ENCODE data around the gene GADD45B. TPM values are rescaled to one million over a fixed set of nuclear protein-coding genes. Genes with fewer than 3 reads are reported as not detected.

The GADD45B gene
- total RNA-seq, 1 experiment from 2014 or later: 23.8 TPM

DNA sequence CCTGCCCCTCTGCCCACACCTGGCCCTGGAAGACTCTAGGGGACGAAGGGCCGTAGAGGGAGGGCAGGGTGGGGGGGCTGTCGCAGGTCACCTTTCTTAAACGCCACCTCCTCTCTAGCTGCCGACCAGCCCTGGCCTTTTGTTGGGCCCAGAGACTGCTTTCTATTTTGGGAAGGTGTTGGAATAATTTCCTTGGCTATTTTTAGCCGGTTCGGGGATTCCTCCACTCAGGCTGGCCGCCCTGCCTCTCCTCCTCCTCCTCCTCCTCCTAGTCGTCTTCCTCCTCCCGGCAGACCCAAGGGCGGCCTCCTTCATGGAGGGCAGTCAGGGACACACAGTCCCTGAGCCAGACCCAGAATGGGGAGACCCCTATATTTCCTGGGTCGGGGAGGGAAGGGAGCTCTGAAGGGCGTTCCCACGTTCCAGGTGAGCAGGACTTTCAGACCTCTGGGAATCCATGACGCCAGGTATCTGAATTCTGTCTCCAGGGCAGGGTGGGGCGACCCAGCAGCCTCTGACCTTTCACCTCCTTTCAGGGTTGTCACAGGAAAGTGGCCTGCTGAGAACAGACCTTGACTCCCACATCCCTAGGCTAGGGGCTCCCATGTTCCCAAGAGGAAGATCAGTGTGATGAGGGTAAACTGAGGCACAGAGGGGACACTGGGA is 19.9 kb downstream of the GADD45B start:
- ChIA-PET POLR2A (interaction anchor here (1.1 kb wide), 1 partner anchor 18 kb away, joined by 4 read pairs; no protein-coding TSS in a partner anchor), CTCF (no interaction called here)
- no TSS peak for BruUV-seq (replicated peaks)
- Histone ChIP-seq H3K4me1 (peaks cover 33% of the 10 kb centered on the region), H3K4me3 (ENCODE audit: low read depth, low read length) (no peak overlapping the region), H3K9me3 (no peaks in the 10 kb centered on the region), H3K27me3 (replicated peaks; ENCODE audit: control insufficient read depth, insufficient read depth, low read length) (no peaks in the 10 kb centered on the region), H3K36me3 (ENCODE audit: control insufficient read depth, insufficient read depth, low read length) (no peaks in the 10 kb centered on the region)
- Mint-ChIP-seq H3K27me3 (ENCODE audit: insufficient read depth, unreplicated experiment) (no peaks in the 10 kb centered on the region), H3K4me3 (ENCODE audit: unreplicated experiment) (no peak overlapping the region), H3K4me1 (ENCODE audit: low read depth, unreplicated experiment) (peaks cover 9% of the 10 kb centered on the region), H3K27ac (ENCODE audit: unreplicated experiment) (no peak overlapping the region), H3K9me3 (ENCODE audit: unreplicated experiment) (no peaks in the 10 kb centered on the region), H3K36me3 (ENCODE audit: insufficient read depth, unreplicated experiment) (peaks cover 5% of the 10 kb centered on the region)
- DNase-seq: no peak
- no peak for TF ChIP-seq CTCF (IDR thresholded peaks at IDR 0.05; ENCODE audit: insufficient read depth in 1 of 2, low read depth in 1 of 2, low read length in 1 of 2, severe bottlenecking in 1 of 2, unreplicated experiment in 1 of 2)
- intact Hi-C loops (cut with micrococcal nuclease; ENCODE audit: unreplicated experiment): no loop called here

GRCh38 chr19:2497186-2497585 is 21.3 kb downstream of the GADD45B start:
- H3K4me1 Mint-ChIP-seq (ENCODE audit: low read depth, unreplicated experiment): no peaks in the 10 kb centered on the region
- H3K4me3 ChIP-seq (ENCODE audit: low read depth, low read length): no peak overlapping the region
- no peak overlapping the region for H3K4me3 Mint-ChIP-seq (ENCODE audit: unreplicated experiment)
- ChIA-PET CTCF (no interaction called here), POLR2A (interaction anchor here (0.7 kb wide), 1 partner anchor 21 kb away, joined by 5 read pairs; the partner anchor contains the start of gene GADD45B)
- TF ChIP-seq CTCF (IDR thresholded peaks at IDR 0.05; ENCODE audit: insufficient read depth in 1 of 2, low read depth in 1 of 2, low read length in 1 of 2, severe bottlenecking in 1 of 2, unreplicated experiment in 1 of 2): no peak
- peaks cover 23% of the 10 kb centered on the region for H3K4me1 ChIP-seq
- no peaks in the 10 kb centered on the region for H3K36me3 ChIP-seq (ENCODE audit: control insufficient read depth, insufficient read depth, low read length)
- intact Hi-C loops (cut with micrococcal nuclease; ENCODE audit: unreplicated experiment): no loop called here
- H3K9me3 Mint-ChIP-seq (ENCODE audit: unreplicated experiment): no peaks in the 10 kb centered on the region
- H3K9me3 ChIP-seq: no peaks in the 10 kb centered on the region
- H3K27me3 Mint-ChIP-seq (ENCODE audit: insufficient read depth, unreplicated experiment): no peaks in the 10 kb centered on the region
- H3K27me3 ChIP-seq (replicated peaks; ENCODE audit: control insufficient read depth, insufficient read depth, low read length): no peaks in the 10 kb centered on the region
- no peak for DNase-seq
- no TSS peak for BruUV-seq (replicated peaks)
- H3K27ac Mint-ChIP-seq (ENCODE audit: unreplicated experiment): no peak overlapping the region
- H3K36me3 Mint-ChIP-seq (ENCODE audit: insufficient read depth, unreplicated experiment): peaks cover 5% of the 10 kb centered on the region

GRCh38 chr19:2500156-2500555 is 24.2 kb downstream of the GADD45B start:
- Mint-ChIP-seq H3K27me3 (ENCODE audit: insufficient read depth, unreplicated experiment) (no peaks in the 10 kb centered on the region), H3K27ac (ENCODE audit: unreplicated experiment) (no peak overlapping the region), H3K4me3 (ENCODE audit: unreplicated experiment) (no peak overlapping the region), H3K4me1 (ENCODE audit: low read depth, unreplicated experiment) (no peaks in the 10 kb centered on the region), H3K36me3 (ENCODE audit: insufficient read depth, unreplicated experiment) (no peaks in the 10 kb centered on the region), H3K9me3 (ENCODE audit: unreplicated experiment) (no peaks in the 10 kb centered on the region)
- Histone ChIP-seq H3K9me3 (no peaks in the 10 kb centered on the region), H3K4me1 (peaks cover 23% of the 10 kb centered on the region), H3K4me3 (ENCODE audit: low read depth, low read length) (no peak overlapping the region), H3K36me3 (ENCODE audit: control insufficient read depth, insufficient read depth, low read length) (no peaks in the 10 kb centered on the region), H3K27me3 (replicated peaks; ENCODE audit: control insufficient read depth, insufficient read depth, low read length) (no peaks in the 10 kb centered on the region)
- no TSS peak for BruUV-seq (replicated peaks)
- ChIA-PET POLR2A (no interaction called here), CTCF (interaction anchor here (0.6 to 0.7 kb wide), 2 partner anchors 119 to 430 kb away, joined by 5 read pairs; no protein-coding TSS in a partner anchor)
- intact Hi-C loops (cut with micrococcal nuclease; ENCODE audit: unreplicated experiment): no loop called here
- TF ChIP-seq CTCF (IDR thresholded peaks at IDR 0.05; ENCODE audit: insufficient read depth in 1 of 2, low read depth in 1 of 2, low read length in 1 of 2, severe bottlenecking in 1 of 2, unreplicated experiment in 1 of 2): no peak
- DNase-seq: no peak

All from Caco-2 (cell line).